Measurements from ENCODE around the gene FXYD6.

FXYD6 gene

DNA sequence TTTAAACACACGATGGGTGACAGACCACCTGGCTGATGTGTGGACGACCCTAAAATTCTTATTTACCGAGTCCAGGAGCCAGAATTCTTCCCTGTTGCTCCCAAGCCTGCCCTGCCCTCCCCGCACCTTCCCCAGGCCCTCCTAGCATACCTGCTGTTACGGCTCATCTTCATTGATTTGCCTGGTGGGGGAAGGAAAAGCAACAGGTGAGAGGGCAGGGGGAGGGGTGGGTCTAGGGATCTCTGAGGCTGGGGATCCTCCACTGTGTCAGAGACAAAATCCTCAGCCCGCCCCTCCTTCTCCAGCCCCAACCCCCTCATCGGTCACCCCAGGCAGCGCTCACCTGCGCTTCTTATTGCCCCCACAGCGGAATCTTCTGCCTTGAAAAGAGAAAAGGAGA, 55.9 kb downstream of the FXYD6 start:
- peaks cover 38 to 43% of the 10 kb centered on the region in 2 experiments for H3K4me1 ChIP-seq (ENCODE audit: control insufficient read depth in 1 of 2, insufficient read depth in 1 of 2, low read depth in 1 of 2, low read length in 1 of 2)

DNA sequence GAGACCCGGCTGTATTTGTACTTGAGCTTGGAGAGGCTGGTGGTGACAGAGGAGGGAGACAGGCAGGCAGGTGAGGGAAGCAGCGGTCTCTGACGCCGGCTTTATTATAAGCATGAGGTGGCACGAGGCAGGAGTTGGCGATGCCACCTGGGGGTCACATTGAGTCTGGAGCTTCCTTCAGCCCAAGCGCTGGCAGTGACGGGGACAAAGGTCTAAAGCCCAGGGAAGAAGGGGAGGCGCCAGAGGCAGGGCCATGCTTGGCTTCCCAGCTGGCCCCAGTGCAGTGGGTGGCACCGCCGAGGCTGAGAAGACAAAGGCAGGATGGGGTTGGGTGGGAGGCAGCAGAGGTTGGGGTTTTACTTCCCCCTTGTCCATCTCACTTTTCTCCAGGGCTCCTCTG, 56.4 kb downstream of the FXYD6 start:
- TF ChIP-seq, protein P1, sequence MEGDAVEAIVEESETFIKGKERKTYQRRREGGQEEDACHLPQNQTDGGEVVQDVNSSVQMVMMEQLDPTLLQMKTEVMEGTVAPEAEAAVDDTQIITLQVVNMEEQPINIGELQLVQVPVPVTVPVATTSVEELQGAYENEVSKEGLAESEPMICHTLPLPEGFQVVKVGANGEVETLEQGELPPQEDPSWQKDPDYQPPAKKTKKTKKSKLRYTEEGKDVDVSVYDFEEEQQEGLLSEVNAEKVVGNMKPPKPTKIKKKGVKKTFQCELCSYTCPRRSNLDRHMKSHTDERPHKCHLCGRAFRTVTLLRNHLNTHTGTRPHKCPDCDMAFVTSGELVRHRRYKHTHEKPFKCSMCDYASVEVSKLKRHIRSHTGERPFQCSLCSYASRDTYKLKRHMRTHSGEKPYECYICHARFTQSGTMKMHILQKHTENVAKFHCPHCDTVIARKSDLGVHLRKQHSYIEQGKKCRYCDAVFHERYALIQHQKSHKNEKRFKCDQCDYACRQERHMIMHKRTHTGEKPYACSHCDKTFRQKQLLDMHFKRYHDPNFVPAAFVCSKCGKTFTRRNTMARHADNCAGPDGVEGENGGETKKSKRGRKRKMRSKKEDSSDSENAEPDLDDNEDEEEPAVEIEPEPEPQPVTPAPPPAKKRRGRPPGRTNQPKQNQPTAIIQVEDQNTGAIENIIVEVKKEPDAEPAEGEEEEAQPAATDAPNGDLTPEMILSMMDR (IDR thresholded peaks at IDR 0.05), result no peak
- H3K27me3 ChIP-seq, result peaks cover 7% of the 10 kb centered on the region
- peaks cover 41 to 44% of the 10 kb centered on the region in 2 experiments for H3K4me1 ChIP-seq (ENCODE audit: control insufficient read depth in 1 of 2, insufficient read depth in 1 of 2, low read depth in 1 of 2, low read length in 1 of 2)

More for the DNA sequence above, 55.9 kb downstream of the FXYD6 start:
- H3K36me3 ChIP-seq, result no peaks in the 10 kb centered on the region
- H3K27ac ChIP-seq, result no peak overlapping the region
- no peaks in the 10 kb centered on the region for H3K9me3 ChIP-seq
- TF ChIP-seq, protein P1 (IDR thresholded peaks at IDR 0.05), result no peak
- peaks cover 7% of the 10 kb centered on the region for H3K27me3 ChIP-seq
- H3K4me3 ChIP-seq (ENCODE audit: low read depth in 1 of 2, low read length in 1 of 2), result no peak overlapping the region

DNA sequence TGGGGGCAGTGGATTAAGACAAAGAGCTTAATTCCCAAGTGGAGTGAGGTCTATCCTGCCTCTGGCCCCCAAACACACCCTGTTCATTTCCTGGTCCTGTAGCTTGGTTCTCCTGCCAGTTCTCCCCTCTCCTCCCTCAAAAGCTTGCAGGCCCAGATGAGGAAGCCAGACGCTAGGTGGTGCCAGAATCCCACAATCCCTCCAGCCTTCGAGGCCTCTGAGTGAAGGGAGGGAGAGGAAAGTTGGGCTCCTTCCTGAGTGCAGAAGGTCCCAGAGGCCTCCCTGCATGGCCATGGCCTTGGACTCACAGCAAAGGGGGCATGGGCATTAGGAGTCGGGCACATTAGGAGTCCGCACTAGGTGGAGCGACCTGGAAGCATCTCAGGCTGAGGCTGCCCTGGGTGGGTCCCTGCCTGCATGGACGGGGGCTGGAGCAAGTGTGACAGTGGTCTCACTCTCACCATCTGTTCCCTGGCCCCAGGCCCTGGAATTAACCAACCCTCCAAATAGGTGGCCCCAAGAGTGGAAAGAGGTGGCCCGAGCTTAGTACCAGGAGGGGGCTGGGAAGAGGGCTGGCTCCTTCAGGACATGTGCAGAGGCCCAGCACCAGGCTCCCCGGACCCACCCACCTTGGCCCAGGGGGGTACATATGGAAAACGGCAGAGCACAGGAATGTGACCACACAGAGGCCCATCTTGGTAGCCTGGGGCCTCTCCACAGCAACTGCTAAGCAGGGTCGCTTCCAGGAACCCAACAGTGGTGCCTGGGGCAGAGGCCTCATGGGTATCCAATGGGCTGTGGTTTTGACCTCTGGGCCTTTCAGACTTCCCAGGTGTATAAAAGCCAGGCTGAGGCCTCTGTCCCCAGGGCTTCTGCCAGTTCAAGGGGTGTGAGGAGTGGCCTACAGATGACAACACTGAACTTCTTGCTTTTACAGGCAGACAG, 57.1 kb downstream of the FXYD6 start:
- H3K9me3 ChIP-seq, result no peaks in the 10 kb centered on the region
- no peak overlapping the region for H3K27ac ChIP-seq
- peaks cover 37 to 43% of the 10 kb centered on the region in 2 experiments for H3K4me1 ChIP-seq (ENCODE audit: control insufficient read depth in 1 of 2, insufficient read depth in 1 of 2, low read depth in 1 of 2, low read length in 1 of 2)
- H3K36me3 ChIP-seq, result no peaks in the 10 kb centered on the region
- H3K4me3 ChIP-seq (ENCODE audit: low read depth in 1 of 2, low read length in 1 of 2), result no peak overlapping the region
- peaks cover 4% of the 10 kb centered on the region for H3K27me3 ChIP-seq
- TF ChIP-seq, protein P1 (IDR thresholded peaks at IDR 0.05), result no peak

More for the DNA sequence above, 56.4 kb downstream of the FXYD6 start:
- H3K4me3 ChIP-seq (ENCODE audit: low read depth in 1 of 2, low read length in 1 of 2), result no peak overlapping the region
- H3K27ac ChIP-seq, result no peak overlapping the region
- H3K36me3 ChIP-seq, result no peaks in the 10 kb centered on the region
- H3K9me3 ChIP-seq, result no peaks in the 10 kb centered on the region

DNA sequence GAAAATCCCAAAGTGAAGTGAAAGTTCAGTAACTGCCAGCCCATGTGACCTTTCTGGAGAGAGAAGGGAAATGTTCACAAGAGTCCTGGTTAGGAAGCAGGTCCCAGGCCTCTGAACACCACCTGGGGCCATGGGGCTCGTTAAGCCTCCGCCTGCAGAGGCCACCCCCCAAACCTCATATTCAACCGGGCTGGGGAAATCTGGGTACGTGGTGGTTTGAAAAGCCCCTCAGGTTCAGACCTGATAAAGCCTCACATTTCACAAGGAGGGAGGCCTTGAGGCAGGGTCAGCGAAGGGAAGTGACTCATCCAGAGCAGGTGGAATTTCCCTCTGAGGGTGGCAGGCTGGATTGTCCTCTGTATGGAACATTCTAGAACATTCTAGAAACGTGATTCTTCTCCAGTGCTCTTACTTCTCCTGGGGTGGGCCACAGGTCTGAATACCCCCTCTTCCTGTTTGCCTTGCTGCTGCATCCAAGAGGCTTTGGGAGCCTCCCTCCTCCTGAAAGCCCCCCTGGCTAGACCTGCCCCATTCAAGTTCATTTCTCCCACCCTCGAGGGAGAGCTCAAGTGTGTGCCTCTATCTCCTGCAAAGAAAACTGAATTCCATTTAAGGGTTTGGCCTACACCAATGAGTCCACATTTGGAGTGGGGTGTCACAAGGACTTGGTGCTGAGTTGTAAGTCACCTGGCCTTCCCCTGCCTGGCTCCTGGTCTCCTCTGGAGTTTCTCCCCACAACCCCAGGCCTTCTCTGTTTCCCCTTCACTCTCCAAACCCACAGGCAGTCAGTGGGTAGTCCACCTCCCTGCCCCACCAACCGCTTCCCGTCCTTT, 58.2 kb downstream of the FXYD6 start:
- Histone ChIP-seq H3K4me3 (ENCODE audit: low read depth in 1 of 2, low read length in 1 of 2) (no peak overlapping the region), H3K9me3 (no peaks in the 10 kb centered on the region), H3K36me3 (no peaks in the 10 kb centered on the region), H3K27ac (no peak overlapping the region), H3K27me3 (no peaks in the 10 kb centered on the region), H3K4me1 (ENCODE audit: control insufficient read depth in 1 of 2, insufficient read depth in 1 of 2, low read depth in 1 of 2, low read length in 1 of 2) (peaks cover 25 to 32% of the 10 kb centered on the region in 2 experiments)
- TF ChIP-seq, protein P1 (IDR thresholded peaks at IDR 0.05), result no peak

DNA sequence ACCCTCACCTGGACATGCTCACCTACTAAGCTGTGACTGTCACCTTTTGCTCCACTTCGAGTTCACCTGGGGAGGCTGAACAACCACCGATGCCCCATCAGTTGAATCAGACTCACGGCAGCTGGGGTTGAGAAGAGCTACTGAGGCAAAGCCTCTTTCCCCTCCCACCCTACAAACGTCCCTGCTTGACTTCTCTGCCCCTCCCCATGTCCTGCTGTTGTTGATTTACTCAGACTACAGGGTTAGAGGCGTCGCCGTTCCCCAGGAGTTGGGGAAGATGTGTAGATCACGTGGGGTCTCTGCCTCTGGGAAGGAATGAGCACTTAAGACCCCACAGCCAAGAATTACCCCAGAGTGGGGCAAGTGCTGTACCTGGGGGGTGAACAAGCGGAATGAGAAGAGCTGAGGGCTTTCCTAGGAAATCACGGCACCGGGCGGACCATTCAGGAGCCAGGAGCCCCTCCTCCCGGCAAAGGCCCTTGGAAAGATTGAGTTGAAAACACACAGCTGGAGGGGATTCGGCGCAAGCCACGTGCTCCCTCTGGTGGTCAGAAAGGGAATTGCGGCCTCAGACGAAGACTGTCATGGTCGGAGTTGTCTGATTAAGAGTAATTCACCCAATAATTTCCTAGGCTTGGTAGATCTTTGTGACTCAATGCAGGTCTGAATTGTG, 59.0 kb downstream of the FXYD6 start:
- H3K4me1 ChIP-seq (ENCODE audit: control insufficient read depth in 1 of 2, insufficient read depth in 1 of 2, low read depth in 1 of 2, low read length in 1 of 2), result peaks cover 24 to 29% of the 10 kb centered on the region in 2 experiments
- TF ChIP-seq, protein P1 (IDR thresholded peaks at IDR 0.05), result peak; percentile 93
- H3K4me3 ChIP-seq (ENCODE audit: low read depth in 1 of 2, low read length in 1 of 2), result no peak overlapping the region
- H3K36me3 ChIP-seq, result no peaks in the 10 kb centered on the region
- H3K9me3 ChIP-seq, result no peaks in the 10 kb centered on the region
- H3K27me3 ChIP-seq, result no peaks in the 10 kb centered on the region
- no peak overlapping the region for H3K27ac ChIP-seq
